Gastrocnemius medialis (tissue), 4 donors: ENCODE data around the gene PLXNA1.

ENCODE experiments used
- POLR2A ChIP-seq, 2 donors: fragments of 450-650 bp; IDR thresholded peaks; one replicate each; pipeline ENCODE4 v1.6.1; 2017; ENCODE audit warnings: antibody characterized with exemption in 2 of 2, mild to moderate bottlenecking in 2 of 2, moderate library complexity in 2 of 2
- TF ChIP-seq, protein P1 (sequence below), 5 experiments: fragments of 450-650 bp in 3 of 5; fragments of 200-600 bp in 2 of 5; sonication (generic) in 2 of 5; IDR thresholded peaks in 4 of 5; conservative IDR thresholded peaks in 1 of 5; 1 replicate in 4 of 5; 2 replicates in 1 of 5; pipeline ENCODE4 v1.5.1; 2016 to 2019; ENCODE audit warnings: antibody characterized with exemption in 5 of 5, mild to moderate bottlenecking in 3 of 5, moderate library complexity in 3 of 5

DNA sequence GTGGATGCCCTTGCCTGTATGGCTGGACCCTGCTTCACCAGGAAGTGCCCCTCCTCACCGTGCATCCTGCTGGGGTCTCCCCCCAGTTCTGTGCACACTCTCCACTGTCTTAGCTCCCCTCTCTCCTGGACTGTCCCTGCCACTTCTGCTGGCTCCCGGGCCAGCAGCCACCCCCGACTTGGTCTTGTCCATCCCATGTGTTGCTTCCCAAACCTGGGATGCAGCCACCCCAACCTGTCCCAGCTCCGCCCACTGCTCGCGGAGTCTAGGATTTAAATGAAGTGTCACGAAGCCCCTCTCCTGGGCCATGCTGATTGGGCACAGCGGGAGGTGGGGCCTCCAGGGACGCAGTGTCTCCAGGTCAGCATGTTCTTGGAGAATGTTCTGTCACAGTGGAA is 48.5 kb downstream of the PLXNA1 start:
- TF ChIP-seq, protein P1, sequence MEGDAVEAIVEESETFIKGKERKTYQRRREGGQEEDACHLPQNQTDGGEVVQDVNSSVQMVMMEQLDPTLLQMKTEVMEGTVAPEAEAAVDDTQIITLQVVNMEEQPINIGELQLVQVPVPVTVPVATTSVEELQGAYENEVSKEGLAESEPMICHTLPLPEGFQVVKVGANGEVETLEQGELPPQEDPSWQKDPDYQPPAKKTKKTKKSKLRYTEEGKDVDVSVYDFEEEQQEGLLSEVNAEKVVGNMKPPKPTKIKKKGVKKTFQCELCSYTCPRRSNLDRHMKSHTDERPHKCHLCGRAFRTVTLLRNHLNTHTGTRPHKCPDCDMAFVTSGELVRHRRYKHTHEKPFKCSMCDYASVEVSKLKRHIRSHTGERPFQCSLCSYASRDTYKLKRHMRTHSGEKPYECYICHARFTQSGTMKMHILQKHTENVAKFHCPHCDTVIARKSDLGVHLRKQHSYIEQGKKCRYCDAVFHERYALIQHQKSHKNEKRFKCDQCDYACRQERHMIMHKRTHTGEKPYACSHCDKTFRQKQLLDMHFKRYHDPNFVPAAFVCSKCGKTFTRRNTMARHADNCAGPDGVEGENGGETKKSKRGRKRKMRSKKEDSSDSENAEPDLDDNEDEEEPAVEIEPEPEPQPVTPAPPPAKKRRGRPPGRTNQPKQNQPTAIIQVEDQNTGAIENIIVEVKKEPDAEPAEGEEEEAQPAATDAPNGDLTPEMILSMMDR (IDR thresholded peaks at IDR 0.05 in 4 of 5, conservative IDR thresholded peaks at IDR 0.05 in 1 of 5) = no peak
- no peak for TF ChIP-seq POLR2A (IDR thresholded peaks at IDR 0.05)
